NT2/D1 (cell line): Measurements from ENCODE around the gene STK38L.

Source experiments
- SUZ12 ChIP-seq: IDR thresholded peaks from 2 replicates; pipeline ENCODE4 v1.6.1; 2011; ENCODE audit not compliant: insufficient read length, insufficient read depth; ENCODE audit errors: extremely low read depth
- YY1 ChIP-seq: IDR thresholded peaks from 2 replicates; pipeline ENCODE4 v1.6.1; 2011; ENCODE audit not compliant: insufficient read length, insufficient read depth
- ZNF274 ChIP-seq: IDR thresholded peaks from 2 replicates; pipeline ENCODE4 v1.6.1; 2011; ENCODE audit warnings: mild to moderate bottlenecking, low read depth, low read length

DNA sequence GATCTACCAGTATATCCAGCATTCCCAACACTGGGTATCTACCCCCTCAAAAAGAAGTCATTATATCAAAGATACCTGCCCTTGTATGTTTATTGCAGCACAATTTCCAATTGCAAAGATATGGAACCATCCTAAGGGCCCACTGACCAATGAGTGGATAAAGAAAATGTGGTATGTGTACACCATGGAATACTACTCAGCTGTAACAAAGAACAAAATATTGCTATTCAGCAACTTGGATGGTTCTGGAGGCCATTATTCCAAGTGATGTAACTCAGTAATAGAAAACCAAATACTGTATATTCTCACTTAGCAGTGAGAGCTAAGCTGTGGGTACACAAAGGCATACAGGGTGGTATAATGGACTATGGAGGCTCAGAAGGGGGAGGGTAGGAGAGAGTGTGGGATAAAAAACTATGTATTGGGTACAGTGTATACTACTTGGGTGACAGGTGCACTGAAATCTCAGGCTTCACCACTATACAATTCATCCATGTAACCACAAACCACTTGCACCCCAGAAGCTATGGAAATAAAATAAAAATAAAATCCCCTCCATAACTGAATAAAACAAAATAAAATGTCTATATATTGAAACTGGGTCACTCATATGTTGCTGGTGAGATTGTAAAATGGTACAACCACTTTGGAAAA is 34.7 kb upstream of the STK38L start:
- TF ChIP-seq YY1 (no peak), ZNF274 (no peak), SUZ12 (no peak)
